Tibial nerve (tissue), 4 donors: Measurements from ENCODE around the gene GPR146. TPM values are rescaled to one million over a fixed set of nuclear protein-coding genes. Genes with fewer than 3 reads are reported as not detected.

ENCODE experiments used
- DNase-seq, 2 donors: peaks; one replicate each; pipeline ENCODE4 v3.0.0-alpha.2; 2019; ENCODE audit warnings: low spot score in 2 of 2
- H3K27ac ChIP-seq, 4 donors: fragments of 200-600 bp; sonication (generic) in 3 of 4; one replicate each; pipeline ENCODE4 v1.5.1; 2017 to 2019; ENCODE audit warnings: mild to moderate bottlenecking in 1 of 4
- H3K27me3 ChIP-seq, 2 donors: fragments of 200-600 bp; sonication (generic) in 1 of 2; one replicate each; pipeline versions ENCODE4 v1.5.1 to v1.6.0; 2017 to 2019
- H3K36me3 ChIP-seq, 3 donors: fragments of 200-600 bp; sonication (generic); one replicate each; pipeline ENCODE4 v1.5.1; 2018 to 2019
- H3K4me1 ChIP-seq, 4 donors: fragments of 200-600 bp; sonication (generic) in 3 of 4; one replicate each; pipeline ENCODE4 v1.5.1; 2017 to 2019
- H3K4me3 ChIP-seq, 4 donors: fragments of 200-600 bp; sonication (generic) in 3 of 4; one replicate each; pipeline ENCODE4 v1.5.1; 2017 to 2019; ENCODE audit warnings: mild to moderate bottlenecking in 1 of 4, moderate library complexity in 1 of 4
- H3K9me3 ChIP-seq, 4 donors: fragments of 200-600 bp; sonication (generic) in 3 of 4; one replicate each; pipeline ENCODE4 v1.5.1; 2017 to 2019
- EP300 ChIP-seq, 2 donors: sonication (generic); formaldehyde crosslinking; IDR thresholded peaks; one replicate each; pipeline ENCODE4 v1.6.1; 2017; ENCODE audit warnings: antibody characterized with exemption in 2 of 2, mild to moderate bottlenecking in 1 of 2
- POLR2A ChIP-seq, 2 donors: fragments of 450-650 bp; IDR thresholded peaks; one replicate each; pipeline ENCODE4 v1.6.1; 2017; ENCODE audit warnings: antibody characterized with exemption in 2 of 2, mild to moderate bottlenecking in 2 of 2, moderate library complexity in 2 of 2
- WGBS, 2 donors: methylation state at CpG; one replicate each; pipeline ENCODE4 v1.1.5; 2018; 5-methylcytosine and 5-hydroxymethylcytosine counted together
- total RNA-seq, 4 donors: library from RNA; depleted of rRNA; stranded (reverse); fragments of >200 nt; gene quantifications; one replicate each; pipeline ENCODE4 v1.1.0, GENCODE V29; 2016
- TF ChIP-seq, protein P1 (sequence below), 5 experiments: fragments of 200-600 bp in 3 of 5; fragments of 450-650 bp in 2 of 5; sonication (generic) in 3 of 5; IDR thresholded peaks; one replicate each; pipeline ENCODE4 v1.5.1; 2016 to 2019; ENCODE audit warnings: antibody characterized with exemption in 5 of 5, mild to moderate bottlenecking in 3 of 5, moderate library complexity in 2 of 5

Gene GPR146
- total RNA-seq, 4 donors from 2014 or later, result 27.8 to 91.8 (median 59.1) TPM

DNA sequence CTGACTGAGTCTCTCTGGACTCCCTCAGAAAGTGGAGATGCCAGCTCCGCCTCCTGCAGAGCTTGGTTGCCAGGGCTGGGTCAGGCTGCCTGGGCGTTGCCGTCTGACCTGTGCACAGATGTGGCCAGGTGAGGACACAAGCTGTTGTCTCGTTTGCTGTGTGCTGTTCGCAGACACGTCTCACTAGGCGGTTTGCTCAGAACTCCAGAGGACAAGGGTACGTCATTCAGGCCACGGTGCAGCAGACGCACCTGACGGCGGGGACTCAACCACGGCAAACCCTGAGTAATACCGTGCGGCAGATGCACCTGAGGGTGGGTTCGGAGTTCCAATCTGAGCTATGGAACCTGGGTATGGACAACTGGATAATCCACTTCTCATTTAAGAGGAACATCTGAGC, 55.3 kb downstream of the GPR146 start:
- Histone ChIP-seq H3K9me3 (no peaks in the 10 kb centered on the region), H3K27ac (no peak overlapping the region), H3K4me3 (no peak overlapping the region), H3K4me1 (peaks cover 0 to 24% (median 10%) of the 10 kb centered on the region in 4 donors), H3K36me3 (peaks cover 0 to 30% (median 0%) of the 10 kb centered on the region in 3 donors), H3K27me3 (no peaks in the 10 kb centered on the region)
- TF ChIP-seq POLR2A (IDR thresholded peaks at IDR 0.05) (no peak), EP300 (IDR thresholded peaks at IDR 0.05) (no peak)
- TF ChIP-seq, protein P1, sequence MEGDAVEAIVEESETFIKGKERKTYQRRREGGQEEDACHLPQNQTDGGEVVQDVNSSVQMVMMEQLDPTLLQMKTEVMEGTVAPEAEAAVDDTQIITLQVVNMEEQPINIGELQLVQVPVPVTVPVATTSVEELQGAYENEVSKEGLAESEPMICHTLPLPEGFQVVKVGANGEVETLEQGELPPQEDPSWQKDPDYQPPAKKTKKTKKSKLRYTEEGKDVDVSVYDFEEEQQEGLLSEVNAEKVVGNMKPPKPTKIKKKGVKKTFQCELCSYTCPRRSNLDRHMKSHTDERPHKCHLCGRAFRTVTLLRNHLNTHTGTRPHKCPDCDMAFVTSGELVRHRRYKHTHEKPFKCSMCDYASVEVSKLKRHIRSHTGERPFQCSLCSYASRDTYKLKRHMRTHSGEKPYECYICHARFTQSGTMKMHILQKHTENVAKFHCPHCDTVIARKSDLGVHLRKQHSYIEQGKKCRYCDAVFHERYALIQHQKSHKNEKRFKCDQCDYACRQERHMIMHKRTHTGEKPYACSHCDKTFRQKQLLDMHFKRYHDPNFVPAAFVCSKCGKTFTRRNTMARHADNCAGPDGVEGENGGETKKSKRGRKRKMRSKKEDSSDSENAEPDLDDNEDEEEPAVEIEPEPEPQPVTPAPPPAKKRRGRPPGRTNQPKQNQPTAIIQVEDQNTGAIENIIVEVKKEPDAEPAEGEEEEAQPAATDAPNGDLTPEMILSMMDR (IDR thresholded peaks at IDR 0.05), result no peak
- WGBS, 2 donors, result 92 to 93% methylated on average over 13 to 16 of the region's 16 CpGs
- DNase-seq, result no peak

DNA sequence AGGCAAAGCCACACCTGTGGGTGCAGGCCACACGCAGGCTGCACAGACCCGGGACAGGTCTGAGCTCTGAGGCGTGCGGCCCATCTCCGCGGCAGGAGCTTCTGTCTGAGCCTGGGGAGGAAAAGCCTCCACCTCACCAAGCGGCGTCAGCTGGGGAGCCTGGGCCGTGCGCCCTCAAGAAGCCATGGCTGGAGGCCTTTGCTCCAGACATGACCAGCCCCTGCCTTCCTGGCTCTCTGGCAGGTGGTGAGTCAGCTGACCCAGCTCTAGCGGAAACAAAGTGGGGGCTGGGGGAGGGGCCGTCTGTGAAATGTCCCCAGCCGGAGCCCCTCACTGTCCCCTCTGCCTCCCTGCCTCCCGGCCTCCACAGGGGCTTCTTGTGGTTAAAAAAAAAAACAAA, 56.0 kb downstream of the GPR146 start:
- TF ChIP-seq, protein P1 (IDR thresholded peaks at IDR 0.05), result no peak
- TF ChIP-seq POLR2A (IDR thresholded peaks at IDR 0.05) (no peak), EP300 (IDR thresholded peaks at IDR 0.05) (no peak)
- no peak overlapping the region for H3K27ac ChIP-seq
- WGBS, 2 donors, result 82 to 88% methylated on average over 13 to 14 of the region's 14 CpGs
- peaks cover 0 to 19% (median 9%) of the 10 kb centered on the region in 4 donors for H3K4me1 ChIP-seq
- H3K9me3 ChIP-seq, result no peaks in the 10 kb centered on the region
- peaks cover 0 to 28% (median 0%) of the 10 kb centered on the region in 3 donors for H3K36me3 ChIP-seq
- no peak for DNase-seq
- no peak overlapping the region for H3K4me3 ChIP-seq
- H3K27me3 ChIP-seq, result no peaks in the 10 kb centered on the region

- WGBS, 2 donors, result 82 to 83% methylated on average over 27 to 34 of the region's 34 CpGs
- Histone ChIP-seq H3K36me3 (peaks cover 0 to 28% (median 0%) of the 10 kb centered on the region in 3 donors), H3K4me3 (no peak overlapping the region), H3K4me1 (peaks cover 0 to 13% (median 5%) of the 10 kb centered on the region in 4 donors), H3K27me3 (no peaks in the 10 kb centered on the region), H3K27ac (no peak overlapping the region), H3K9me3 (no peaks in the 10 kb centered on the region)
- DNase-seq, result no peak
- TF ChIP-seq, protein P1 (IDR thresholded peaks at IDR 0.05), result no peak
- no peak for TF ChIP-seq POLR2A (IDR thresholded peaks at IDR 0.05)
- TF ChIP-seq EP300 (IDR thresholded peaks at IDR 0.05), result no peak
These were observed 56.7 kb downstream of the GPR146 start for GRCh38 chr7:1100834-1101562.

GRCh38 chr7:1101563-1102431, 57.5 kb downstream of the GPR146 start:
- H3K4me3 ChIP-seq, result no peak overlapping the region
- no peaks in the 10 kb centered on the region for H3K27me3 ChIP-seq
- TF ChIP-seq EP300 (IDR thresholded peaks at IDR 0.05), result peak in 1 of 2 donors; percentile 17
- TF ChIP-seq POLR2A (IDR thresholded peaks at IDR 0.05), result no peak
- peaks cover 0 to 5% (median 0%) of the 10 kb centered on the region in 4 donors for H3K4me1 ChIP-seq
- no peaks in the 10 kb centered on the region for H3K9me3 ChIP-seq
- no peak for DNase-seq
- 75 to 87% methylated on average over 36 to 47 of the region's 47 CpGs for WGBS, 2 donors
- peak overlapping the region in 1 of 4 donors; percentile 41 for H3K27ac ChIP-seq
- H3K36me3 ChIP-seq, result peaks cover 0 to 28% (median 0%) of the 10 kb centered on the region in 3 donors

DNA sequence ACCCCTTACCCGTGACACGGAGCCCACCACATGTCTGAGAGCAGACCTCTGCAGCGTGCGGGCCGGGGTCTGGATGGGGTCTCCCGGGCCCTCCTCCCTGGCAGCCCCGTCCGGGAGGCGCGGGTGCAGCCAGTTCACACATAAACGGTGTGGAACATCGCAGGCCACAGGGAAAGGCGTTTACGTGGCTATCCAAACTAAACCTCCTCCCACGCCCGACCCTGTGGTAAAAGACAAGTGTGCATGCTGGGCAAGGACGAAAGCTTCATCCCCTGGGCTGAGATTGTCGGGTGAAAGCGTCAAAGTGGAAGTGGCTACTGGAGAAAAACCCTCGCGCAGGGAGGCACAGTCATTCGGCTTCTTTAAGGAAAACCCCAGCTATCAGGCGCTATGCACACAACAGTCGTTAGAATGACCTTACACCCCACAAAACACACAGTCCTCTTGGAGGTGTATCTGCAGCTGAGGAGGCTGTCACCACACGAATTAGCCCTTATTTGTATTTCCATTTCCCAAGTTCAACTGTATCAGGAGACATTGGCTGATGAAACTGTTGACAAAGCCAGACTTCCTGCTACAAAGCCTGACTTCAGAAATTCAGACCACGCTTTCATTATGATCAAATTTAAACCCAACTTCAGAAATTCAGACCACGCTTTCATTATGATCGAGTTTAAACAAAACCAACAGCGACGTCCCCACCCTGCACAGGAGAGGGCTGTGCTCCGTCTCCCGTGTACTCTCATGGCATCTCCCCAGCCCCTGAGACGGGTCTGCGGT, 58.9 kb downstream of the GPR146 start:
- no peak for DNase-seq
- Histone ChIP-seq H3K4me3 (no peak overlapping the region), H3K4me1 (no peaks in the 10 kb centered on the region), H3K27ac (no peak overlapping the region), H3K36me3 (peaks cover 0 to 26% (median 0%) of the 10 kb centered on the region in 3 donors), H3K27me3 (no peaks in the 10 kb centered on the region), H3K9me3 (no peaks in the 10 kb centered on the region)
- 80 to 81% methylated on average over 30 to 34 of the region's 34 CpGs for WGBS, 2 donors
- TF ChIP-seq POLR2A (IDR thresholded peaks at IDR 0.05), result no peak
- TF ChIP-seq, protein P1 (IDR thresholded peaks at IDR 0.05), result no peak
